Hematopoietic multipotent progenitor cell treated with erythropoietin and hydrocortisone succinate and interleukin-3 and kit ligand, for 4 days (in vitro differentiated cells): ENCODE data around the gene TNNT2.

Experiments
- DNase-seq: peaks from one replicate; pipeline ENCODE4 v3.0.0-alpha.2; 2015

Gene TNNT2

GRCh38 chr1:201310251-201310985 is 67.1 kb downstream of the TNNT2 start:
- DNase-seq = no peak

GRCh38 chr1:201309416-201309815 is 68.1 kb downstream of the TNNT2 start:
- peak; percentile 63 for DNase-seq
